Measurements from ENCODE around the gene RPN2. TPM values are rescaled to one million over a fixed set of nuclear protein-coding genes. Genes with fewer than 3 reads are reported as not detected.
A peak's percentile ranks its signal among the peaks of the same experiment; 100 is the strongest.

RPN2 gene
- total RNA-seq, 1 donor from 2014 or later, result 252 TPM

- peak; percentile 81 for DNase-seq (ENCODE audit: low read depth)
Observed at GRCh38 chr20:37238935-37239451, 59.9 kb downstream of the RPN2 start.

GRCh38 chr20:37240337-37241067 is 61.4 kb downstream of the RPN2 start:
- no peak for DNase-seq (ENCODE audit: low read depth)

GRCh38 chr20:37242503-37242902 is 63.4 kb downstream of the RPN2 start:
- DNase-seq (ENCODE audit: low read depth), result no peak

- no peak for DNase-seq (ENCODE audit: low read depth)
Observed at GRCh38 chr20:37243076-37243936, 64.2 kb downstream of the RPN2 start.

- no peak for DNase-seq (ENCODE audit: low read depth)
Observed at GRCh38 chr20:37243937-37244571, 64.9 kb downstream of the RPN2 start.

- DNase-seq (ENCODE audit: low read depth), result no peak
Observed at GRCh38 chr20:37244572-37244957, 65.4 kb downstream of the RPN2 start.

GRCh38 chr20:37245216-37246150 is 66.4 kb downstream of the RPN2 start:
- DNase-seq (ENCODE audit: low read depth), result no peak

- no peak for DNase-seq (ENCODE audit: low read depth)
Observed at GRCh38 chr20:37246736-37247135, 67.6 kb downstream of the RPN2 start.

GRCh38 chr20:37247547-37247946 is 68.4 kb downstream of the RPN2 start:
- no peak for DNase-seq (ENCODE audit: low read depth)

- no peak for DNase-seq (ENCODE audit: low read depth)
Observed at GRCh38 chr20:37249304-37249703, 70.2 kb downstream of the RPN2 start.

GRCh38 chr20:37251825-37252477 is 72.8 kb downstream of the RPN2 start:
- no peak for DNase-seq (ENCODE audit: low read depth)

- no peak for DNase-seq (ENCODE audit: low read depth)
Observed at GRCh38 chr20:37253087-37253486, 74.0 kb downstream of the RPN2 start.

GRCh38 chr20:37254114-37254878 is 75.2 kb downstream of the RPN2 start:
- DNase-seq (ENCODE audit: low read depth), result no peak

- DNase-seq (ENCODE audit: low read depth), result peak; percentile 26
Observed at GRCh38 chr20:37256286-37256685, 77.2 kb downstream of the RPN2 start.

- no peak for DNase-seq (ENCODE audit: low read depth)
Observed at GRCh38 chr20:37257530-37257929, 78.4 kb downstream of the RPN2 start.

- DNase-seq (ENCODE audit: low read depth), result no peak
Observed at GRCh38 chr20:37257988-37258387, 78.9 kb downstream of the RPN2 start.

- DNase-seq (ENCODE audit: low read depth), result no peak
Observed at GRCh38 chr20:37259031-37259430, 79.9 kb downstream of the RPN2 start.

GRCh38 chr20:37259865-37260264 is 80.7 kb downstream of the RPN2 start:
- DNase-seq (ENCODE audit: low read depth), result no peak

- DNase-seq (ENCODE audit: low read depth), result no peak
Observed at GRCh38 chr20:37260923-37261322, 81.8 kb downstream of the RPN2 start.

All from myocyte (in vitro differentiated cells).